ENCODE measurements around the gene BAZ2B.
"Not testable (repeated sequence)": the region's sequence is repeated elsewhere in the genome, so short reads cannot be mapped to it uniquely, and the experiment has no call there.

The BAZ2B gene

GRCh38 chr2:159409116-159409800 lies 207.1 kb downstream of the BAZ2B start:
- Histone ChIP-seq H3K27me3 (ENCODE audit: control insufficient read depth in 1 of 2, insufficient read depth in 2 of 2, low read length in 2 of 2) (no peaks in the 10 kb centered on the region), H3K9ac (ENCODE audit: low read depth in 1 of 2, low read length in 2 of 2) (no peak overlapping the region), H3K27ac (ENCODE audit: low read depth, low read length) (no peak overlapping the region), H3K4me3 (ENCODE audit: low read depth in 1 of 2, low read length in 2 of 2) (no peak overlapping the region), H3K36me3 (ENCODE audit: control insufficient read depth in 1 of 2, insufficient read depth in 2 of 2, low read length in 2 of 2) (peaks cover 3 to 40% of the 10 kb centered on the region in 2 donors), H3K9me3 (ENCODE audit: control insufficient read depth in 1 of 2, low read length in 2 of 2) (no peaks in the 10 kb centered on the region), H3K4me1 (ENCODE audit: control insufficient read depth in 1 of 2, insufficient read depth in 2 of 2, low read length in 2 of 2) (no peaks in the 10 kb centered on the region)

GRCh38 chr2:159402790-159403189 lies 213.6 kb downstream of the BAZ2B start:
- H3K36me3 ChIP-seq (ENCODE audit: control insufficient read depth in 1 of 2, insufficient read depth in 2 of 2, low read length in 2 of 2), result peaks cover 0 to 21% of the 10 kb centered on the region in 2 donors
- no peaks in the 10 kb centered on the region for H3K9me3 ChIP-seq (ENCODE audit: control insufficient read depth in 1 of 2, low read length in 2 of 2)
- H3K27ac ChIP-seq (ENCODE audit: low read depth, low read length), result no peak overlapping the region
- H3K27me3 ChIP-seq (ENCODE audit: control insufficient read depth in 1 of 2, insufficient read depth in 2 of 2, low read length in 2 of 2), result no peaks in the 10 kb centered on the region
- H3K4me3 ChIP-seq (ENCODE audit: low read depth in 1 of 2, low read length in 2 of 2), result no peak overlapping the region
- H3K4me1 ChIP-seq (ENCODE audit: control insufficient read depth in 1 of 2, insufficient read depth in 2 of 2, low read length in 2 of 2), result no peaks in the 10 kb centered on the region
- no peak overlapping the region for H3K9ac ChIP-seq (ENCODE audit: low read depth in 1 of 2, low read length in 2 of 2)

- H3K36me3 ChIP-seq (ENCODE audit: control insufficient read depth in 1 of 2, insufficient read depth in 2 of 2, low read length in 2 of 2), result peaks cover 0 to 16% of the 10 kb centered on the region in 2 donors
- not testable (repeated sequence) for H3K27ac ChIP-seq (ENCODE audit: low read depth, low read length); H3K27me3 ChIP-seq (ENCODE audit: control insufficient read depth in 1 of 2, insufficient read depth in 2 of 2, low read length in 2 of 2); H3K9ac ChIP-seq (ENCODE audit: low read depth in 1 of 2, low read length in 2 of 2); H3K9me3 ChIP-seq (ENCODE audit: control insufficient read depth in 1 of 2, low read length in 2 of 2); H3K4me3 ChIP-seq (ENCODE audit: low read depth in 1 of 2, low read length in 2 of 2); H3K4me1 ChIP-seq (ENCODE audit: control insufficient read depth in 1 of 2, insufficient read depth in 2 of 2, low read length in 2 of 2)
Measured at GRCh38 chr2:159402160-159402559, 214.2 kb downstream of the BAZ2B start.

GRCh38 chr2:159399716-159400415 lies 216.5 kb downstream of the BAZ2B start:
- Histone ChIP-seq H3K4me3 (ENCODE audit: low read depth in 1 of 2, low read length in 2 of 2) (no peak overlapping the region), H3K9ac (ENCODE audit: low read depth in 1 of 2, low read length in 2 of 2) (no peak overlapping the region), H3K27ac (ENCODE audit: low read depth, low read length) (no peak overlapping the region), H3K36me3 (ENCODE audit: control insufficient read depth in 1 of 2, insufficient read depth in 2 of 2, low read length in 2 of 2) (peaks cover 10 to 19% of the 10 kb centered on the region in 2 donors), H3K4me1 (ENCODE audit: control insufficient read depth in 1 of 2, insufficient read depth in 2 of 2, low read length in 2 of 2) (no peaks in the 10 kb centered on the region), H3K9me3 (ENCODE audit: control insufficient read depth in 1 of 2, low read length in 2 of 2) (no peaks in the 10 kb centered on the region), H3K27me3 (ENCODE audit: control insufficient read depth in 1 of 2, insufficient read depth in 2 of 2, low read length in 2 of 2) (no peaks in the 10 kb centered on the region)

- Histone ChIP-seq H3K27ac (ENCODE audit: low read depth, low read length) (no peak overlapping the region), H3K36me3 (ENCODE audit: control insufficient read depth in 1 of 2, insufficient read depth in 2 of 2, low read length in 2 of 2) (peaks cover 20 to 33% of the 10 kb centered on the region in 2 donors), H3K9me3 (ENCODE audit: control insufficient read depth in 1 of 2, low read length in 2 of 2) (no peaks in the 10 kb centered on the region), H3K4me1 (ENCODE audit: control insufficient read depth in 1 of 2, insufficient read depth in 2 of 2, low read length in 2 of 2) (no peaks in the 10 kb centered on the region), H3K9ac (ENCODE audit: low read depth in 1 of 2, low read length in 2 of 2) (no peak overlapping the region), H3K4me3 (ENCODE audit: low read depth in 1 of 2, low read length in 2 of 2) (no peak overlapping the region), H3K27me3 (ENCODE audit: control insufficient read depth in 1 of 2, insufficient read depth in 2 of 2, low read length in 2 of 2) (no peaks in the 10 kb centered on the region)
Measured at GRCh38 chr2:159396799-159397198, 219.5 kb downstream of the BAZ2B start.

- Histone ChIP-seq H3K4me1 (ENCODE audit: control insufficient read depth in 1 of 2, insufficient read depth in 2 of 2, low read length in 2 of 2) (peaks cover 16 to 18% of the 10 kb centered on the region in 2 donors), H3K4me3 (ENCODE audit: low read depth in 1 of 2, low read length in 2 of 2) (no peak overlapping the region), H3K27me3 (ENCODE audit: control insufficient read depth in 1 of 2, insufficient read depth in 2 of 2, low read length in 2 of 2) (no peaks in the 10 kb centered on the region), H3K27ac (ENCODE audit: low read depth, low read length) (no peak overlapping the region), H3K36me3 (ENCODE audit: control insufficient read depth in 1 of 2, insufficient read depth in 2 of 2, low read length in 2 of 2) (peaks cover 36 to 60% of the 10 kb centered on the region in 2 donors), H3K9me3 (ENCODE audit: control insufficient read depth in 1 of 2, low read length in 2 of 2) (no peaks in the 10 kb centered on the region), H3K9ac (ENCODE audit: low read depth in 1 of 2, low read length in 2 of 2) (no peak overlapping the region)
Measured at GRCh38 chr2:159382447-159383028, 233.8 kb downstream of the BAZ2B start.

GRCh38 chr2:159381574-159381973 lies 234.8 kb downstream of the BAZ2B start:
- Histone ChIP-seq H3K27me3 (ENCODE audit: control insufficient read depth in 1 of 2, insufficient read depth in 2 of 2, low read length in 2 of 2) (no peaks in the 10 kb centered on the region), H3K27ac (ENCODE audit: low read depth, low read length) (no peak overlapping the region), H3K36me3 (ENCODE audit: control insufficient read depth in 1 of 2, insufficient read depth in 2 of 2, low read length in 2 of 2) (peaks cover 35 to 54% of the 10 kb centered on the region in 2 donors), H3K4me3 (ENCODE audit: low read depth in 1 of 2, low read length in 2 of 2) (no peak overlapping the region), H3K4me1 (ENCODE audit: control insufficient read depth in 1 of 2, insufficient read depth in 2 of 2, low read length in 2 of 2) (peaks cover 16 to 18% of the 10 kb centered on the region in 2 donors), H3K9me3 (ENCODE audit: control insufficient read depth in 1 of 2, low read length in 2 of 2) (no peaks in the 10 kb centered on the region), H3K9ac (ENCODE audit: low read depth in 1 of 2, low read length in 2 of 2) (no peak overlapping the region)

- Histone ChIP-seq H3K4me1 (ENCODE audit: control insufficient read depth in 1 of 2, insufficient read depth in 2 of 2, low read length in 2 of 2) (peaks cover 16 to 18% of the 10 kb centered on the region in 2 donors), H3K9ac (ENCODE audit: low read depth in 1 of 2, low read length in 2 of 2) (no peak overlapping the region), H3K9me3 (ENCODE audit: control insufficient read depth in 1 of 2, low read length in 2 of 2) (no peaks in the 10 kb centered on the region), H3K27ac (ENCODE audit: low read depth, low read length) (no peak overlapping the region), H3K27me3 (ENCODE audit: control insufficient read depth in 1 of 2, insufficient read depth in 2 of 2, low read length in 2 of 2) (no peaks in the 10 kb centered on the region), H3K4me3 (ENCODE audit: low read depth in 1 of 2, low read length in 2 of 2) (no peak overlapping the region), H3K36me3 (ENCODE audit: control insufficient read depth in 1 of 2, insufficient read depth in 2 of 2, low read length in 2 of 2) (peaks cover 27 to 47% of the 10 kb centered on the region in 2 donors)
Measured at GRCh38 chr2:159380685-159381239, 235.6 kb downstream of the BAZ2B start.

- no peaks in the 10 kb centered on the region for H3K27me3 ChIP-seq (ENCODE audit: control insufficient read depth in 1 of 2, insufficient read depth in 2 of 2, low read length in 2 of 2)
- peaks cover 18 to 39% of the 10 kb centered on the region in 2 donors for H3K36me3 ChIP-seq (ENCODE audit: control insufficient read depth in 1 of 2, insufficient read depth in 2 of 2, low read length in 2 of 2)
- H3K4me3 ChIP-seq (ENCODE audit: low read depth in 1 of 2, low read length in 2 of 2), result no peak overlapping the region
- no peak overlapping the region for H3K9ac ChIP-seq (ENCODE audit: low read depth in 1 of 2, low read length in 2 of 2)
- H3K9me3 ChIP-seq (ENCODE audit: control insufficient read depth in 1 of 2, low read length in 2 of 2), result no peaks in the 10 kb centered on the region
- H3K4me1 ChIP-seq (ENCODE audit: control insufficient read depth in 1 of 2, insufficient read depth in 2 of 2, low read length in 2 of 2), result peaks cover 16 to 18% of the 10 kb centered on the region in 2 donors
- no peak overlapping the region for H3K27ac ChIP-seq (ENCODE audit: low read depth, low read length)
Measured at GRCh38 chr2:159379181-159379580, 237.2 kb downstream of the BAZ2B start.

- Histone ChIP-seq H3K9ac (ENCODE audit: low read depth in 1 of 2, low read length in 2 of 2) (no peak overlapping the region), H3K9me3 (ENCODE audit: control insufficient read depth in 1 of 2, low read length in 2 of 2) (no peaks in the 10 kb centered on the region), H3K36me3 (ENCODE audit: control insufficient read depth in 1 of 2, insufficient read depth in 2 of 2, low read length in 2 of 2) (peaks cover 11 to 42% of the 10 kb centered on the region in 2 donors), H3K27ac (ENCODE audit: low read depth, low read length) (no peak overlapping the region), H3K4me1 (ENCODE audit: control insufficient read depth in 1 of 2, insufficient read depth in 2 of 2, low read length in 2 of 2) (peaks cover 0 to under 1% of the 10 kb centered on the region in 2 donors), H3K4me3 (ENCODE audit: low read depth in 1 of 2, low read length in 2 of 2) (no peak overlapping the region), H3K27me3 (ENCODE audit: control insufficient read depth in 1 of 2, insufficient read depth in 2 of 2, low read length in 2 of 2) (no peaks in the 10 kb centered on the region)
Measured at GRCh38 chr2:159375241-159375640, 241.1 kb downstream of the BAZ2B start.

All from duodenal mucosa (tissue), 2 donors.